HG03045 (cell line): ENCODE results near the gene LIF.
"Not testable (repeated sequence)": the region's sequence is repeated elsewhere in the genome, so short reads cannot be mapped to it uniquely, and the experiment has no call there.

Experiments
- ATAC-seq: cut with Tn5 transposase; IDR thresholded peaks from one replicate; pipeline ENCODE4 v1.9.1; 2021; ENCODE audit warnings: mild to moderate bottlenecking, moderate library complexity; ENCODE audit not compliant: unreplicated experiment

The LIF gene

DNA sequence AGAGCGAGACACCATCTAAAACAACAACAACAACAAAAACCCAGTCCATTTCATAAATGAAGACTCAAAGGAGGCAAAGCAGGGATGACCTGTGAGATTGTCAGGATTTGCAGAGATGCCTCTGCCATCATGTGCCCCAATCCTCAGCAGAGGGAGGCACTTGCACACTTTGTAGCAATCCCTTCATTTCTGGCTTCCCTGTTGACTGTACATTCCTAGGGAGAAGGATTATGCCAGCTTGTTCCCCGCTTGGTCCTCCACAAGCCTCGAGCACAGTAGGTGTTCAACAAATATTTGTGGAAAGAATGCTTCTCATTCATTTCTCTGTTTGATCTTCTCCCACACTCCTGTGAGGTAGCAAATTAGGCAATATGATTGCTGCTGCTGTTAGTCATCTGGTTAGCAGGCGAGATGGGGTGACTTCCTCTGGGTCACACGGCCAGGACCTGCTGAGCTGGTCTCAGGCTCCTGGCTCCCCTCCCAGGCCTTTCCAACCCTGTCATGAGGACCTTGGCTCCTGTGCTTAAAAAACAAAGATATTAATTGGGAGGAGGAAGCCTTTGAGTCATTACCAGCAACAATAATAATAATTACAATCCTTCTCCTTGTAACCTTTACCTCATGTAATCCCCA is 34.1 kb downstream of the LIF start:
- no peak for ATAC-seq

DNA sequence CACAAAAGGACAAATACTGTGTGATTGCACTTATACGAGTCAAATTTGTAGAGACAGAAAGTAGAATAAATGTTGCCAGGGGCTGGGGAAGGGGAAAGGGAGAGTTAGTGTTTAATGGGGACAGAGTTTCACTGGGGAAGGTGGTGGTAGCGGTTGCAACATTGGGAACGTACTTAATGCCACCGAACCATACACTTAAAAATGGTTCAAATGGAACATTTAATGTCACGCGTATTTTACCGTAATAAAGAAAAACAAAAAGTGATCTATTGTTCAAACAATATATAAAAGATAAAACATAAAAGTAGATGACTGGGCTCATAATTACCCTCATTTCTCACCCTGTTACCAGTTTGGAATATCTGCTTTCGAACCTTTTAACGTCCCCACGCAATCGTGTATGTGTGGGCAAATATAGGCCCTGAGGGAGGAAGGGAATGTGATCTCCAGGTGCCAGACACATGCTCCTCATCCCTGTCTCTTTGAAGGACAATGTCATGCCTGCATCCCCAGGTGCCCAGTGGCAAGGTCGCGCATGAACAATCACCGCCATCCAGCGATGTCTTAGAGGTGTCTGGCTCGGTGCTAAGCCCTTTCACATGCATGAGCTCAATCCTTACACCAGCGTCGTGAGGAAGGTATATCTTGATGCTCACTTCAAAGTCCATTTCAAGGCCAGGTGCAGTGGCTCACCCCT is 35.3 kb downstream of the LIF start:
- ATAC-seq = no peak

DNA sequence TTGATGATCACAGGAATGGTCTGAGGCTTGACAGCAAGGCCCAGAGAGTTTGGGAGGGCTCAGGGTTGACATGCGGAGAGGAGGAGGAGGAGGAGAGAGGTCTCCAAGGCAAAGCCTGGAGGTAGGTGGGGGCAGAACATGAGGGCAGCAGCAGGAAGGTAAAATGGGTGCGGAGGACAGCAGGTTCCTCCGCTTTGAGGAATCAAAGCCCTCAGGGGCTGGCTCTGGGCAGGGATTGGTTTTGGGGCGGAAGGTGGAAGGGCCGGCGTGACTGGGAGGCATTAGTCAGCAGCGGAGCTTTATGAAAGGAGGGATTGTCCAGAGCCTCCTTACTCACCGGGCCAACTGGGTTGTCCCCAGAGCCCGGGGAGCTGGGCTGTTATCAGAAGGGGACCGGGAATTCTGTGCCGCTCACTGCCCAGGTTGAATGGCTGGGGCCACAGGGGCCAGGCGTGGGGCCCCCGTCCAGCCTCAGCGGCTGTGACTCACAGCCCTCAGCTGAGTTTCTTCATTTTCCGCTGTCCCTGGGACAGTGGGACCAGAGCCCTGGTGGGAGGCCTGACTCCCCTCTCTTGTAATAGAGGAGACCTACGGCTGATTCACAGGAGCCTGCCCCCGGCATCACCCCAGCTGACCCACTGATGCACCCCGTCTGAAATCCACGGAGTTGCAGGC is 36.2 kb downstream of the LIF start:
- no peak for ATAC-seq

DNA sequence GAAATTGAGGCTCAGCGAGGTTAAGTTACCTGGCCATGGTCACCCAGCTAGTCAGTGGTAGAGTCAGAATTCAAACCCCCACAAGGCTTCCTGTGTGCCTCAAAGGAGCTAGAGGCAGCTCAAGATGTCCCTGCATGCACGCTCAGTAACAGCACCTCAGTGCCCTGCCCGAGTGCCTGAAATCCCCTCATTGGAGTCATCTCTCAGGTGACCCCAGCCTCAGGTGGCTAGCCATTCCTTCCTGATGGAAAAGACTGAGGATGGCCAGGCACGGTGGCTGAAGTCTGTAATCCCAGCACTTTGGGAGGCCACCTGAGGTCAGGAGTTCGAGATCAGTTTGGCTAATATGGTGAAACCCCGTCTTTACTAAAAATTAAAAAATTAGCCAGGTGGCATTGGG is 36.9 kb downstream of the LIF start:
- no peak for ATAC-seq

DNA sequence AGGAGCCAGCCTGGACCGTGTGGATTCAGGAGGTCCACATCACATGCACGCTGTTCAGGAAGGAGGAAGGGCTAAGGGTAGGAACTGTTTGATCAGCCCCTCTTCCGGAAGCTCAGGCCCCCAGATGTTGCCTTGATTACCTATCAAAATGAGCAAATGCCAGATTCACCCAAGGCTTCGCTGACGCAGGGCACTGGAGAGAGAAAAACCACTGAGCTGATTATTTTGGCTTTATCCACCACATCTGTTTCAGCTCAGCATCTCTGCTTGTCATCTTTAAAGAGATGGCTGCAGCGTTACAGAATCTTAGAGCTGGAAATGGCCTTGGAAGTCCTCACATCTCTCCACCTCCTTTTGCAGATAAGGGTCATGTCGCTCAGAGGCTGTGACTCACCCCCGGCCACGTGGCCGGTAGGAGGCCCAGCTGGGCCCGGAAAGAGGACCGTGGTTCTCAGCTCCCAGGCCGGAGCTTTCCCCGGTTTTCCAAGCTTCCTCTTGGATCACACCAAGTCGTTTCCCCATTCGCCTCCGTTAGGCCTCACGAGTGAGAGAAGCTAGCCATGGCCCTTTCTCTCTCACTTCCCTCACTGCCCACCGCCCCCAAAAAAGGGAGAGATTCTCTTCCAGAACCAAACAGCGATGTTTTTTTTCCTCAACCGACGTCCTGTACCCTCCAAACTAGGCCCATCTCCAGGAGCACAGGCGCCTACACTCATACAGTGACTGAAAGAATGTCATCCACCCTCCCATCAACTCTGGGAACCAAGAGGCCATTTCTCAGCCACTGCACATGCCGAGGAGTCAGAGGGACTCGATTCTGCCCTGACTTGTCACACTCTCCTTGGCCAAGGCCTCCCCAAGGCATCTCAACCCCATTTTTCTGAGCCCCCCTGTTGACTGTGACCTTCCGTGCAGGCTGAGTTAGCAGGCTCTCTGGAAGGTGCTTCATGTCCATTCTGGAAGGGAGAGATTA is 37.6 kb downstream of the LIF start:
- ATAC-seq = no peak

DNA sequence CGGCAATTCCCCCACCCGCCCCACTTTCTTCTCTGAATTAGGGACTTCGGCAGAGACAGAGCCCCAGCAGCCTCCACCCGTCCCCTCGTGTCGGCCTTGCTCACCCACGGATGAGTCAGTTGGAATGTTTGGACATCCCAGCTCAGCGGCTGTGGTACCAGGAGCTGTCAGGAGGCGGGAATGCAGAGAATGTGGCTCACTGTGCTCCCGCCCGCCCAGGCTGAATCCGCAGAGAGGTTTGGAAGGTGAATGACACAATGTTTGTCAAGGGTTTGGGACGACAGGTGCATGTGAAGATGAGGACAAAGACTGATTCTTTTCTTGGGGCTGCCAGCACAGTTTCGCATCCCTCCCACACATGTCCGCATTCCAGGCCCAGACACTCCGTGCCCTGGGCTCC is 39.6 kb downstream of the LIF start:
- ATAC-seq = no peak

DNA sequence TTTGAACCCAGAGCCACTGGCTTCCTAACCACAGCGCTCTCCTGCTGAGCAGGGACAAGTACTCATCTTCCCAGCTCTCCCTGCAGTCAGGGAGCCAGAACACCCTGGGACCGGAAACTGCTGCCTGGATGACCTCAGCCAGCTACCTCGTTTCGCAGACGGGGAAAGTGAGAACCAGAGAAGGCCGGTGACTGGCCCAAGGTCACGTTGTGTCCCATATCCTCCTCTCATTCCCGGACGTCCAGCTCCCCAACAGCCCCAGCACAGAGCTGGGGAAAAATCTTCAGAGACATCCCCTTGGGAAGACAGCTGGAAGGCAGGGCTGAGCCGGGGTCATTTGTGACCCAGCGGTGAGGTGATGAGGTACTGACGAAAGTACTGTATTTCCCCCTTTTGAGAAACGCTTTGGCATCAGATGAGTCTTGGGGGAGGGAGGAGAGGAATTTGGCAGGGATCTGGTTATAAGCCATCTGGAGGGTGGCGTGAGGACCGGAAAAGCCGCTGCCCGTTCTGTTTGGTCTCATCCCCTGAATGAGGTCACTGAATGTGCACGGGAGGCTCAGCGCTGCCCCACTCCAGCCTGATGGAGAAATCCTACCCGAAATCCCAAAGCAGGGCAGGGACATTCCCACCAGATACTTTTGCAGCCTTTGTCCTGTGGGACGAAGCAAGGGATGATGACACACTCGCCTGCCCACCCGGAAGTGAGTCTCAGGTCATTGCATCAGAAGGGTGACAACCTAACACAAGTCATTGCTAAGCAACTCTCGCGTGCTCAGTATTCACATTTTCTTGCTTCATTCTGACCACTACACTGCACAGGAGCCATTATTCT is 41.1 kb downstream of the LIF start:
- no peak for ATAC-seq

DNA sequence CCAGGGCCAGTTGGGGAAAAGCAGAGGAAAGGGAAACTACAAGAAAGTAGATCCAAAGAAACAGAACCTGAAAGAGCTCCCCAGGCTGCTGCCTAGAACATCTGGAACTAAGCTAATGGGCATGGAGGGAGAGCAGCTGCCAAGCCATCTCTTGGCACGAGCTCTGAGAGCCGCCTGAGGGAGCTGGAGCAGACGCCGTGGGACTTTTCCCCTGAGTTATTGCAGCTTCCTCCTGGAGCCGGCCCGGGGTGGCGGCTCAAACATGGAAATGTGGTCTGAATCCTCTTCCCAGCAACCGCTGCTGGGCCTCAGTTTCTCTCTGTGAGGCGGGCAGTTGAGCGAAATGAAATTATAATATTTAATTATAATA is 41.8 kb downstream of the LIF start:
- no peak for ATAC-seq

DNA sequence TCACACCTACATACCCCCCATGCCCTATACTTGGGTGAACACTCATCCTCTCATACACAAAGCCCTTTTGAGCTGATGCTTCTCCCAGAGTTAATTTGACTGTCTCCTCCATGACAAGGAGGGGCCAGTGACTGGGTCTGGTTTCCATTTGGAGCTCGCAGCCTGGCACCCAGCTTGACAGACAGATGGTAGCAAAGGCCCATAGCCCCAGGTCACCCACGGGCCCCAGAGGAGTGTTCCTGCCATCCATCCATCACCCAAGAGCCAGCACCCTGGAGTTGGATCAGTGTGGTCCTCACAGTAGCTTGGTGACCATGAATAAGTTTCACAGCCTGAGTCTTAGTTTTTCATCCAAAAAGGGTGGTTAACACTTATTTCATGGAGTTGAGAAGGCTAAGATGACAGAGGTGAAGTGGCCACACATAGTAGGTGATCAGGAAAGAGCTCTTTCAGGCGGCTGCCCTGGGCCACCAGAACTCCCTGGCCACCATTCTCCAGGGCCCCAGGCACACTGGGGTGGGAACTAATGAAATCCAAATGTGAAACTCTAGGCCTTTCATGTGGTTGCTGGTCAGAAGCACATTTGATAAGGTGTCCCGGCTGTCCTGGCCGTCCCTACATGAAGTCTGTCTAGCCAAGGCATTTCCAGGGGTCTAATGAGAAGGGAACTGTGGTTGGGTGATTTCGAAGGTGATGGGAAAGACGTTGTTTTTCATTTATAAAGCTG is 42.4 kb downstream of the LIF start:
- ATAC-seq = no peak

DNA sequence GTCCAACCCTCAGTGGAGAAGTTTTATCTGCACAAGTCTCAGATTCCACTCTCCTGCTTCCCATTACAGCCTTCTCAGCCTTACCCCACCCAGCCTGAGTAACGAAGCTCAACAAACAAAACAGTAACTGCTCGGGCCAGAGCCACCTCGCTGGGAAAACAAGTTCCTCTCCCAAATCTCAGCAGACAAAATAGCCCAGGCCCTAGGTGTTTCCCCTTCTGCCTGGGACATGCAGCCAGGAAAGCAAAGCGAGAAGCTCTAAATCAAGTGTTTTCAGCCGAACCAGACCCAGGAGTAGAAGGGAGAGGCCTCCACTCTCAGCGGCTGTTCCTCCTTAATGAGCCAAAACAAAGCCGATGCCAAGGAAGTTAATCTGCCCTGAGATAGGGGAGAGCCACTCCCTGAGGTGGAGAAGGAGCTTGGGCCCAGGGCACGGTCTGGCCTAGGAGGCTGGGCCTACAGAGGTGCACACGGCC is 44.0 kb downstream of the LIF start:
- no peak for ATAC-seq

DNA sequence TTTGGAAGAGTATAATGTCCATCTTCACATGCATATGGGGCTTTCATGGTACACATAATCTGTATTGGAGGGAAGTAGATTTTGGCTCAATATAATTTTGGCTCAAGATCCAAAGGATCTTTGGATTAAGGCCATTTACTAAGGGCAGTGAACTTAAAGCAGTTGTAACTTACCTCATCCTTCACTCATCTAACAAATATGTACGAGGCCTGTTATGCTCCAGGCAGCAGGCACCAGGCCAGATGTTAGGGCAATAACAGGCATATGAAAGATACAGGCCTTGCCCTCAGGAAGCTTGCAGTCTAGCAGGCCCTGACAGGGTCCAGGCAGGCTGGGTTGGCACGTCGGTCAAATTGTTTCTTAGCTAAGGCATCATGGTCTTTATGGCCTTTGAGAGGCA is 44.6 kb downstream of the LIF start:
- no peak for ATAC-seq

DNA sequence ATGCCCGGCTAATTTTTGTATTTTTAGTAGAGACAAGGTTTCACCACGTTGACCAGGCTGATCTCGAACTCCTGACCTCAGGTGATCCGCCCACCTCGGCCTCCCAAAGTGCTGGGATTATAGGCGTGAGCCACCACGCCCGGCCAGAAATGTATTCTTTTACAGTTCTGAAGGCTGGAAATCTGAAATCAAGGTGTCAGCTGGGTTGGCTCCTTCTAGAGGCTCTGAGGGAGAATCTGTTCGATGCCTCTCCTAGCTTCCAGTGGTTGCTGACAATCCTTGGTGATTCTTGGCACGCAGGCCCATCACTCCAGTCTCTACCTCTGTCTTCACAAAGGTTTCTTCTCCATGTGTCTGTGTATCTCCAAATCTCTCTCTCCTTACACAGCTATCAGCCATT is 45.7 kb downstream of the LIF start:
- not testable (repeated sequence) for ATAC-seq

DNA sequence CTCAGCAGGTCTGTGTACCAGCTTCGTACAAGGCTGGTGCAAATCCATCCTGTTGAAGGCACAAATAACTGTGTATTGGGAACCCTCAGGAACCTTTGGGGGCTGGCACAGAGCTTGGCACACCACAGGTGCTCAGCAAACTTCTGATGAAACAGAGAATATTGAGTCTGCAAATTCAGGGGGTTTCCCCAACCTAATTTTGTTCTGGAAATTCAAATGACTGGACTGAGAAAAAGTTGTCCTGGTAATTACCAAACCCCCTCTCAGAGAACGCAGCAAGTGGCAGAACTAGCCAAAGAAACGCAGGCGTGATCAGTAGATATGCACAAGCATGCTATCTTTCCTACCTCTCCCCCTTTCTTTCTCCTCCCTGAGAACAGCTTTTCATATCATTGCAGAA is 47.6 kb downstream of the LIF start:
- no peak for ATAC-seq

DNA sequence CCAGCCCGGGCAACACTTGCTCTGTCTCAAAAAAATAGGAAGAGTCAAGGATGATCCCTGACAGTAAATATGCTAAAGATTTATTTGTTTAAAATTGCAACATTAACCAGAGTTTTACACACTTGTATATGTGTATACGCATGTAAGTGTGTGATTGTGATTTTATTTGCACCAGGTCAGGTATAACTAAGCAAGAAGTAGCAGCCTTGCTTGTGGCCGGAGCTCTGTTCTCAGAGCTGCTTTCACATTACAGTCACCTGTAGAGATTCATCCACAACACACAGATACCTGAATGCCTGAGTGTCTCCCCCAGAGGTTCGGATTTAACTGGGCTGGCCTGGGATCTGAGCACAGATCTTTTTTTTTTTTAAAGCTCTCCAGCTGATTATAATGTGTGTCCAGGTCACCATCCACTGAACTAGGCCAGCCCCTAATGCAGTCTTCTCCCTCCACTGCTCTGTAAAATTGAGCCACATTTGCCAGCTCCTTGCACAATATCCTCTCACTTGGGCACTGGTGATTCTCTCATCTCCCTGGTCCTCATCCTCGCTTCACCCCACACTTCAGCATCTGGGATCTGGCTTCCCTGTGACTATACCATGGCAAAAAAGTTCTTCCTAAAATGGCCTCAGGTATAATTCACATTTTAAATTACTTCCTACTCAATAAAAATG is 48.3 kb downstream of the LIF start:
- no peak for ATAC-seq

DNA sequence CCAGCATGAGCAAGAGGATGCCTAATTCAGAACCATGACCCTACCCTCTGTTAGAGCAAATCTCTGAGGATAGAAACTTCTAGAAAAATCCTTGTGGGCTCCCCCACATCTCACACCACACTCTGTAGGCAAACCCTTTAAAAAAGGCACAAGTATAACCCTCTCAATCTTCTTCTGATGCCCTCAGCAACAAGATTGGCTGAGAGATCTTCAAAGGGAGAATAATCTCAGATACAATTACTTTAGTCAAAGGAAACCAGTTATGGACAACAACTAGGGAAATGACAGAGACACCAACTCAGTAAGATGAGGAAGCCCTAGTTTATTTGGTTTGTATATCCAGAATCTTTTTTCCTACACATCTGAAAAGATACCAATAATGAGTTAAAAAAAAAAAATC is 49.2 kb downstream of the LIF start:
- ATAC-seq = no peak

DNA sequence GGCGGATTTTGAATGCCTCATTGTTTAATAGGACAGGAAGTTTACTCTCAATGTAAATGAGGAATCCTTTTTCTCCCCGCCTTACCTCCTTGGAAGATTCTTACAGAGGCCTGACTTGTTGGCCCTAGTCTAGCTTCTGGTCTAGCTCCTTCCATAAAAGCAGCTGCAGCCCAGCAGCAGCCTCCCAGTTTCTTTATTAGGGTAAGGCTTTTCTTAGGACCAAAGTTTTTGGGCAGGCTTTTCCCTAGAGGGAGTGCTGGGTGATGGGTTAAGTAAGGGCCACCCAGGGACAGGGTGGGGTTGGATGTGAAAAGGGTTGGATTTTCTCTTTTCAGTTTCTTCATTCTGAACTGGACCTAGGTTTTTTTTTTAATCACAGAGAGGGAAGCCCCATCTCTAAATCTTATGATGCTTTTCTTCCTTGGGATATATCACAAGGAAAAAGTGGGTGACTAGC is 49.7 kb downstream of the LIF start:
- ATAC-seq = no peak

DNA sequence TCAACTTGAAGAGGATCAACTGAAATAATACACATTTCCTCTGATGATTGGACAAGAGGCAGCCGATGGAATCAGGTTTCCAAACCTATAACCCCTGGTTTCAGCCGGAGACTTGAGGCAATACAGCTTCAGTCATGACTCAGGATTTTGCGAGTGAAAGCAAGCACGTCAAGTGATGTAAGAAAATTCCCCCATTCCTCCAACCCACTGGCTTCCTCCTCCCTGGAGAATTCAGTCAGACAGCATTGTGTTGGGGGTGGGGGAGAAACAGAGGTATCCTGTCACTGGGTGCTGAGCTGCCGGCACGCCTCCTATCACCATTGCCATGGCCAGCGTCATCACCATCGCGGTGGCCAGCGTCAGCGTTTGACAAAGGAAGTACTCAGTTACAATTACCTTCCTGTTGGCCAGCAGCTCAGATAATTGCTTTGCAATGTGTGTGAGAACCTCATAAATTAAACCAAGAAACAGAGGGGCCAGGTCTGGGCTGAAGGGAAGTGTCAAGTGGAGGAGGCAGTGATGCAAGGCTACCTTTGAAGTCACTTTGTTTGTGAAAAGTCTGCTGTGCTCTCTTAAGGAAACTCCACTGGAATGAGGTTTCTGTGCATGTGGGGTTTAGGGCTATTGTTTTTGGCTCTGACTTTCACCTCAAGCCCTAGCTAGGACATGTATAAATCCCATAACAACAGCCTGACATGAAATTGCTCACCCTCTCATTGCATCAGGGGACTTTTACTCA is 50.2 kb downstream of the LIF start:
- no peak for ATAC-seq
